Lung microvascular endothelial cell (primary cell): Measurements from ENCODE around the gene TMEM9. TPM values are rescaled to one million over a fixed set of nuclear protein-coding genes. Genes with fewer than 3 reads are reported as not detected.

Source experiments
- DNase-seq, 2 donors: peaks; one replicate each; pipeline versions ENCODE4 v3.0.0 to v3.0.0-alpha.2; 2010; ENCODE audit warnings: low read depth in 2 of 2
- total RNA-seq: library from RNA; depleted of rRNA; stranded (reverse); fragments of >200 nt; gene quantifications from 2 replicates; pipeline ENCODE4 v1.2.1, GENCODE V29; 2014

TMEM9 gene
- total RNA-seq = 45.3 and 60.9 TPM in 2 replicates

- peak; percentile 94 to 96 for DNase-seq
Observed at GRCh38 chr1:201154389-201155165, at the start of gene TMEM9. Gene TMEM9, minus strand, starts transcription at chr1:201154474. Its CDS starts 551 bp downstream, at chr1:201153923.

DNA sequence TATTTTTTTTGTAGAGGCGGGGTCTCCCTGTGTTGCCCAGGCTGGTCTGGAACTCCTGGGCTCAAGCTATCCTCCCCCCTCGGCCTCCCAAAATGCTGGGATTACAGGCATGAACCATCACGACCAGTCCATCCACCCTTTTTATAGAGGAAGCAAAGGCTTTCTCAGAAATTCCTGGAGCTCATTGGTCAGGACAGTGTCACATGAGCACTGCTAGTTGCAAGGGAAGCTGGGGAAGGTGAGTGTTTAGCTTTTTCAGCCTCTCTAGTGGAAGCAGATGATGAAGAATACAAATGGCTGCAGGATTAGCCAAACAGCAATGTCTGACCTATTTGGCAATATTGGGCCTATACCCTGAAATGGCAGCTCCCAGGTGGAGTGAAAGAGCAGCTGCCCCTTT is 44.3 kb upstream of the TMEM9 start:
- DNase-seq = no peak

DNA sequence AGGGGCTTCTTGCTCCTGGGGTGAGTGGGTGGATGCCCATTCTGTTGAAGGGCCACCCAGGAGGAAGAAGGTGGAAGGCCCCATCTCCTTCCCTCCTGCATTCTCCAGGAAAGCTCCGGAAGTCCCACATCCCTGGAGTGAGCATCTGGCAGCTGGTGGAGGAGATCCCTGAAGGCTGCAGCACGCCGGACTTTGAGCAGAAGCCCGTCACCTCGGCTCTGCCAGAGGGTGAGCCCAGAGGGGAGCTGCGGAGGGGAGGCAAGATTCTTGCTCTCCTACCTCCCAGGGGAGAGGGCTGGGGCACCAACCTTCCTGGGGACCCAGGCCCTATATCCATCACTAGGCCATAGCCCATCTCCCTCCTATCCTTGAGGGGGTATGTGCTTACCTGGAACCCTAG is 39.8 kb upstream of the TMEM9 start:
- no peak for DNase-seq

- DNase-seq = no peak
Observed at GRCh38 chr1:201192261-201192788, 38.1 kb upstream of the TMEM9 start.

- DNase-seq = peak in 1 of 2 donors; percentile 66
Observed at GRCh38 chr1:201191653-201192260, 37.5 kb upstream of the TMEM9 start.

GRCh38 chr1:201190624-201191051 is 36.4 kb upstream of the TMEM9 start, which contains the start of gene IGFN1:
Gene IGFN1, plus strand, starts transcription at chr1:201190824. Its CDS starts 2,470 bp downstream, at chr1:201193294.
- no peak for DNase-seq

- DNase-seq = no peak
Observed at GRCh38 chr1:201190005-201190404, 35.7 kb upstream of the TMEM9 start.

DNA sequence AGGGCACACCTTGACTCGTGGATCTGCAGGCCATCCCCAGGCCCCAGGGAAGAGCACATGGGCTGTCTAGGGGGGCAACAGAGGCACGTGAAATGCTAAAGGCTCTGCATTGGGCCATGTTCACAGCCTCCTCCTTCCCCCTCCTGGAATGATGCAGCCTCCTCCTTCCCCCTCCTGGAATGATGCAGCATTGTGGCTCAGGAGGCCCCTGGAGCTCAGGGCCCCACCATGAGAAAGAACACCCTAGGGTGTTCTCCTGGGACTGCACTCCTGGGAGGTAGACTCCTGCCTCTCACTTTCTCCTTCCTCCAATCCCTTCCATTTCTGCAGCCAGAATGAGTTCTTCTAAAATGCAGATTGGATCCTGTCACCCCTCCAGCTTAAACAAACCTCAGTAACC is 34.8 kb upstream of the TMEM9 start:
- no peak for DNase-seq

DNA sequence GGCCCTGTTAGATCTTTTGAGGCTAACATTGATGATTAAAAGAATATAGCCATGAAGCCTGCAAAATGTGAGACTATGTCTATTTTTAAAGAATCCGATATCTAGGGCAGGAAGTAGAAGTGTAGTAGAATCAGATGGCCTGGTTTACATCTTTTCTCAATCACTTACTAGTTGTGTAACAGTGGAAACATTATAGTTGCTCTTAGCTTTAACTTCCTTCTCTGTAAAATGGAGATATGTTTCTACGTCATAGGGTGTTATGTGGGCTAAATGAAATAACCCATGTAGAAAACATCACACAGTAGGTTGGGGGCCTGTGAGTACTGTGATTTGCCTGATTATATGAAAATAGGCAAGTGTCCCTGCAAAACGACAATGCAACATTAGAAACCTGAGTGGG is 31.9 kb upstream of the TMEM9 start:
- DNase-seq = no peak

GRCh38 chr1:201185527-201186128 is 31.4 kb upstream of the TMEM9 start:
- DNase-seq = no peak

- DNase-seq = no peak
Observed at GRCh38 chr1:201185123-201185453, 30.8 kb upstream of the TMEM9 start.

GRCh38 chr1:201184307-201185122 is 30.2 kb upstream of the TMEM9 start:
- peak; percentile 47 to 68 for DNase-seq

DNA sequence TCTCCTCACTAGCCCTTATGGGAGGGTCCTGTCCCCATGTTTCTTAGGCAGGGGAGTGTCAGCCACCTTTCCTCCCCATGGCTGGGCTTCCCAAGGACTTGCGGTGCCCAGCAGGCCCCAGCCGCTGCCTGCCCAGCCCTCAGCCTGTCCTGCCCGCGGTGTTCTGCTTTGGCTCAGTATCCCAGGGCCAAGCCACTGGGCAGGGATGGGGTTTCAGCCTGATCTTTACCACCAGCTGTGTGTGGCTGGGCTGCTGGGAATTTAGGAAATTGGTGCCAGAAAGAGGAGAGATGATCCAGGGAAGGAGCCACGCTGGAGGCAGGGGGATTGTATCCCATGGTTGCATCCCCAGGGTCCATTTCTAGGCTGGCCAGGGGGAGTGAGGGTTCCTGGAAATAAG is 29.5 kb upstream of the TMEM9 start:
- no peak for DNase-seq

DNA sequence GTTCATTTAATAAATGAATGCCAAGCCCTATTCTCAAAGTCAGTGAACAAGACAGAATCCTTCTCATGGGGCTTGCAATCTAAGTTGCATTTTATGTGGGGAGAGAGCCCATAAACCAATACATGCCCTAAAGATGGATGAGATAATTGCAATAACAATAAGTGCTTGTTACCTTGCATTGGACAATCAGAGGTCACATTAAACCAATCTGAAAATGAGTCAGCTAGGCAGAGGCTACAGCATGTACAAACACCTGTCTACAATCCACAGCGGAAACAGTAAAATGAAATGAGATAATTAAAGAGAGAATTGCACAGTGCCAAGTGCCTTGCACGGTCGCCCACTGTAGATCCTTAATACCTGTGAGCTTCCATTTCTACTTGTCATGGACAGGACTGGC is 28.9 kb upstream of the TMEM9 start:
- no peak for DNase-seq

GRCh38 chr1:201181726-201182125 is 27.5 kb upstream of the TMEM9 start:
- DNase-seq = no peak

- no peak for DNase-seq
Observed at GRCh38 chr1:201181323-201181722, 27.0 kb upstream of the TMEM9 start.

- no peak for DNase-seq
Observed at GRCh38 chr1:201180901-201181300, 26.6 kb upstream of the TMEM9 start.

- DNase-seq = no peak
Observed at GRCh38 chr1:201180141-201180540, 25.9 kb upstream of the TMEM9 start.

GRCh38 chr1:201178718-201179117 is 24.4 kb upstream of the TMEM9 start:
- DNase-seq = no peak

- no peak for DNase-seq
Observed at GRCh38 chr1:201176940-201177339, 22.7 kb upstream of the TMEM9 start.

- DNase-seq = no peak
Observed at GRCh38 chr1:201175820-201176500, 21.7 kb upstream of the TMEM9 start.
